ENCODE results near the gene SUN5.

DNA sequence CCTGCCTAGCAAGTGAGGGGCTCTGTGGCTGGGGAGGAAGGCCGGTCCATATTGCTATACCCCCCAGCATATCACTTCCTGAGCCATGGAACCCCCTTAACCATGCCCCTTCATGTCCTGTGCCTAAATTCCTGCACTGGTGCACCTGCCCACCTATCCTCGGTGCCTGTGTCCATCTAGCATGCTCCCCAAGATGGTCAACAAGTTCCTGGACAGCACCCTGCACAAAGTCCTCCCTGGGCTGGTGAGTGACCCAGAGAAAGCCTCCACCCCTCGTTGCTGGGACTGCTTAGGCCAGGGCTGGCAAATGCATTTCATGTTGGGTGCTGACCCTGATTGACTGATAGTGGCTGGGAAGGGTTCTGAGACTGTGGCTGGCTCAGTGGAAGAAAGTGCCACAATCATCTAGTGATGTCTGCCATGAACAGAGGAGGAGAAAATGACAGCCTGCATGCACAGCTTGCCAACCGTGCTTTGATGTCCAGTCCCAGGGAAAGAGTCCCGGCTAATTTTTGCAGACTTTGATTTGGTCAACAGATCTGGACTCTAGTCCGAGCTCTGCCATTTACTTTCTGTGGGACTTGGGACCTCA is 30.8 kb upstream of the SUN5 start:
- TF ChIP-seq SP1 (IDR thresholded peaks at IDR 0.05) (no peak), RXRA (IDR thresholded peaks at IDR 0.05) (no peak), YY1 (IDR thresholded peaks at IDR 0.05) (no peak), GABPA (IDR thresholded peaks at IDR 0.05 in 1 of 2, conservative IDR thresholded peaks at IDR 0.05 in 1 of 2) (no peak), RAD21 (IDR thresholded peaks at IDR 0.05) (no peak), FOXA1 (IDR thresholded peaks at IDR 0.05) (no peak), TAF1 (conservative IDR thresholded peaks at IDR 0.05) (no peak), JUND (IDR thresholded peaks at IDR 0.05) (no peak), EGR1 (IDR thresholded peaks at IDR 0.05; ENCODE audit: low read depth in 2 of 2) (no peak), HNF4G (IDR thresholded peaks at IDR 0.05) (no peak)
- TF ChIP-seq, protein P1, sequence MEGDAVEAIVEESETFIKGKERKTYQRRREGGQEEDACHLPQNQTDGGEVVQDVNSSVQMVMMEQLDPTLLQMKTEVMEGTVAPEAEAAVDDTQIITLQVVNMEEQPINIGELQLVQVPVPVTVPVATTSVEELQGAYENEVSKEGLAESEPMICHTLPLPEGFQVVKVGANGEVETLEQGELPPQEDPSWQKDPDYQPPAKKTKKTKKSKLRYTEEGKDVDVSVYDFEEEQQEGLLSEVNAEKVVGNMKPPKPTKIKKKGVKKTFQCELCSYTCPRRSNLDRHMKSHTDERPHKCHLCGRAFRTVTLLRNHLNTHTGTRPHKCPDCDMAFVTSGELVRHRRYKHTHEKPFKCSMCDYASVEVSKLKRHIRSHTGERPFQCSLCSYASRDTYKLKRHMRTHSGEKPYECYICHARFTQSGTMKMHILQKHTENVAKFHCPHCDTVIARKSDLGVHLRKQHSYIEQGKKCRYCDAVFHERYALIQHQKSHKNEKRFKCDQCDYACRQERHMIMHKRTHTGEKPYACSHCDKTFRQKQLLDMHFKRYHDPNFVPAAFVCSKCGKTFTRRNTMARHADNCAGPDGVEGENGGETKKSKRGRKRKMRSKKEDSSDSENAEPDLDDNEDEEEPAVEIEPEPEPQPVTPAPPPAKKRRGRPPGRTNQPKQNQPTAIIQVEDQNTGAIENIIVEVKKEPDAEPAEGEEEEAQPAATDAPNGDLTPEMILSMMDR (IDR thresholded peaks at IDR 0.05; ENCODE audit: low read depth, low read length, missing input control) = no peak
- TF ChIP-seq, protein P2, sequence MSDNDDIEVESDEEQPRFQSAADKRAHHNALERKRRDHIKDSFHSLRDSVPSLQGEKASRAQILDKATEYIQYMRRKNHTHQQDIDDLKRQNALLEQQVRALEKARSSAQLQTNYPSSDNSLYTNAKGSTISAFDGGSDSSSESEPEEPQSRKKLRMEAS (IDR thresholded peaks at IDR 0.05) = no peak
- TF ChIP-seq, protein P3, sequence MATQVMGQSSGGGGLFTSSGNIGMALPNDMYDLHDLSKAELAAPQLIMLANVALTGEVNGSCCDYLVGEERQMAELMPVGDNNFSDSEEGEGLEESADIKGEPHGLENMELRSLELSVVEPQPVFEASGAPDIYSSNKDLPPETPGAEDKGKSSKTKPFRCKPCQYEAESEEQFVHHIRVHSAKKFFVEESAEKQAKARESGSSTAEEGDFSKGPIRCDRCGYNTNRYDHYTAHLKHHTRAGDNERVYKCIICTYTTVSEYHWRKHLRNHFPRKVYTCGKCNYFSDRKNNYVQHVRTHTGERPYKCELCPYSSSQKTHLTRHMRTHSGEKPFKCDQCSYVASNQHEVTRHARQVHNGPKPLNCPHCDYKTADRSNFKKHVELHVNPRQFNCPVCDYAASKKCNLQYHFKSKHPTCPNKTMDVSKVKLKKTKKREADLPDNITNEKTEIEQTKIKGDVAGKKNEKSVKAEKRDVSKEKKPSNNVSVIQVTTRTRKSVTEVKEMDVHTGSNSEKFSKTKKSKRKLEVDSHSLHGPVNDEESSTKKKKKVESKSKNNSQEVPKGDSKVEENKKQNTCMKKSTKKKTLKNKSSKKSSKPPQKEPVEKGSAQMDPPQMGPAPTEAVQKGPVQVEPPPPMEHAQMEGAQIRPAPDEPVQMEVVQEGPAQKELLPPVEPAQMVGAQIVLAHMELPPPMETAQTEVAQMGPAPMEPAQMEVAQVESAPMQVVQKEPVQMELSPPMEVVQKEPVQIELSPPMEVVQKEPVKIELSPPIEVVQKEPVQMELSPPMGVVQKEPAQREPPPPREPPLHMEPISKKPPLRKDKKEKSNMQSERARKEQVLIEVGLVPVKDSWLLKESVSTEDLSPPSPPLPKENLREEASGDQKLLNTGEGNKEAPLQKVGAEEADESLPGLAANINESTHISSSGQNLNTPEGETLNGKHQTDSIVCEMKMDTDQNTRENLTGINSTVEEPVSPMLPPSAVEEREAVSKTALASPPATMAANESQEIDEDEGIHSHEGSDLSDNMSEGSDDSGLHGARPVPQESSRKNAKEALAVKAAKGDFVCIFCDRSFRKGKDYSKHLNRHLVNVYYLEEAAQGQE (IDR thresholded peaks at IDR 0.05) = no peak
